Measurements from ENCODE around the gene TNFRSF21.

GRCh38 chr6:47245745-47246371 lies 63.8 kb downstream of the TNFRSF21 start:
- TF ChIP-seq CTCF (IDR thresholded peaks at IDR 0.05): no peak
- TF ChIP-seq ATF1 (CRISPR knock-in tag; IDR thresholded peaks at IDR 0.05): no peak
- TF ChIP-seq JUN (CRISPR knock-in tag; IDR thresholded peaks at IDR 0.05): no peak
- no peak for TF ChIP-seq CREB1 (CRISPR knock-in tag; IDR thresholded peaks at IDR 0.05)
- TF ChIP-seq RELA (CRISPR knock-in tag; IDR thresholded peaks at IDR 0.05; ENCODE audit: borderline replicate concordance): no peak
- TF ChIP-seq, protein P1, sequence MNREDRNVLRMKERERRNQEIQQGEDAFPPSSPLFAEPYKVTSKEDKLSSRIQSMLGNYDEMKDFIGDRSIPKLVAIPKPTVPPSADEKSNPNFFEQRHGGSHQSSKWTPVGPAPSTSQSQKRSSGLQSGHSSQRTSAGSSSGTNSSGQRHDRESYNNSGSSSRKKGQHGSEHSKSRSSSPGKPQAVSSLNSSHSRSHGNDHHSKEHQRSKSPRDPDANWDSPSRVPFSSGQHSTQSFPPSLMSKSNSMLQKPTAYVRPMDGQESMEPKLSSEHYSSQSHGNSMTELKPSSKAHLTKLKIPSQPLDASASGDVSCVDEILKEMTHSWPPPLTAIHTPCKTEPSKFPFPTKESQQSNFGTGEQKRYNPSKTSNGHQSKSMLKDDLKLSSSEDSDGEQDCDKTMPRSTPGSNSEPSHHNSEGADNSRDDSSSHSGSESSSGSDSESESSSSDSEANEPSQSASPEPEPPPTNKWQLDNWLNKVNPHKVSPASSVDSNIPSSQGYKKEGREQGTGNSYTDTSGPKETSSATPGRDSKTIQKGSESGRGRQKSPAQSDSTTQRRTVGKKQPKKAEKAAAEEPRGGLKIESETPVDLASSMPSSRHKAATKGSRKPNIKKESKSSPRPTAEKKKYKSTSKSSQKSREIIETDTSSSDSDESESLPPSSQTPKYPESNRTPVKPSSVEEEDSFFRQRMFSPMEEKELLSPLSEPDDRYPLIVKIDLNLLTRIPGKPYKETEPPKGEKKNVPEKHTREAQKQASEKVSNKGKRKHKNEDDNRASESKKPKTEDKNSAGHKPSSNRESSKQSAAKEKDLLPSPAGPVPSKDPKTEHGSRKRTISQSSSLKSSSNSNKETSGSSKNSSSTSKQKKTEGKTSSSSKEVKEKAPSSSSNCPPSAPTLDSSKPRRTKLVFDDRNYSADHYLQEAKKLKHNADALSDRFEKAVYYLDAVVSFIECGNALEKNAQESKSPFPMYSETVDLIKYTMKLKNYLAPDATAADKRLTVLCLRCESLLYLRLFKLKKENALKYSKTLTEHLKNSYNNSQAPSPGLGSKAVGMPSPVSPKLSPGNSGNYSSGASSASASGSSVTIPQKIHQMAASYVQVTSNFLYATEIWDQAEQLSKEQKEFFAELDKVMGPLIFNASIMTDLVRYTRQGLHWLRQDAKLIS (CRISPR knock-in tag; IDR thresholded peaks at IDR 0.05; ENCODE audit: borderline replicate concordance): no peak
- TF ChIP-seq, protein P2, sequence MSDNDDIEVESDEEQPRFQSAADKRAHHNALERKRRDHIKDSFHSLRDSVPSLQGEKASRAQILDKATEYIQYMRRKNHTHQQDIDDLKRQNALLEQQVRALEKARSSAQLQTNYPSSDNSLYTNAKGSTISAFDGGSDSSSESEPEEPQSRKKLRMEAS (CRISPR knock-in tag; IDR thresholded peaks at IDR 0.05): no peak
- TF ChIP-seq, protein P3, sequence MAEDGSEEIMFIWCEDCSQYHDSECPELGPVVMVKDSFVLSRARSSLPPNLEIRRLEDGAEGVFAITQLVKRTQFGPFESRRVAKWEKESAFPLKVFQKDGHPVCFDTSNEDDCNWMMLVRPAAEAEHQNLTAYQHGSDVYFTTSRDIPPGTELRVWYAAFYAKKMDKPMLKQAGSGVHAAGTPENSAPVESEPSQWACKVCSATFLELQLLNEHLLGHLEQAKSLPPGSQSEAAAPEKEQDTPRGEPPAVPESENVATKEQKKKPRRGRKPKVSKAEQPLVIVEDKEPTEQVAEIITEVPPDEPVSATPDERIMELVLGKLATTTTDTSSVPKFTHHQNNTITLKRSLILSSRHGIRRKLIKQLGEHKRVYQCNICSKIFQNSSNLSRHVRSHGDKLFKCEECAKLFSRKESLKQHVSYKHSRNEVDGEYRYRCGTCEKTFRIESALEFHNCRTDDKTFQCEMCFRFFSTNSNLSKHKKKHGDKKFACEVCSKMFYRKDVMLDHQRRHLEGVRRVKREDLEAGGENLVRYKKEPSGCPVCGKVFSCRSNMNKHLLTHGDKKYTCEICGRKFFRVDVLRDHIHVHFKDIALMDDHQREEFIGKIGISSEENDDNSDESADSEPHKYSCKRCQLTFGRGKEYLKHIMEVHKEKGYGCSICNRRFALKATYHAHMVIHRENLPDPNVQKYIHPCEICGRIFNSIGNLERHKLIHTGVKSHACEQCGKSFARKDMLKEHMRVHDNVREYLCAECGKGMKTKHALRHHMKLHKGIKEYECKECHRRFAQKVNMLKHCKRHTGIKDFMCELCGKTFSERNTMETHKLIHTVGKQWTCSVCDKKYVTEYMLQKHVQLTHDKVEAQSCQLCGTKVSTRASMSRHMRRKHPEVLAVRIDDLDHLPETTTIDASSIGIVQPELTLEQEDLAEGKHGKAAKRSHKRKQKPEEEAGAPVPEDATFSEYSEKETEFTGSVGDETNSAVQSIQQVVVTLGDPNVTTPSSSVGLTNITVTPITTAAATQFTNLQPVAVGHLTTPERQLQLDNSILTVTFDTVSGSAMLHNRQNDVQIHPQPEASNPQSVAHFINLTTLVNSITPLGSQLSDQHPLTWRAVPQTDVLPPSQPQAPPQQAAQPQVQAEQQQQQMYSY (CRISPR knock-in tag; IDR thresholded peaks at IDR 0.05): no peak
- no peak for TF ChIP-seq NR1H2 (CRISPR knock-in tag; IDR thresholded peaks at IDR 0.05)
- no peak for TF ChIP-seq NFATC4 (CRISPR knock-in tag; IDR thresholded peaks at IDR 0.05)
- TF ChIP-seq ZNF232 (CRISPR knock-in tag; IDR thresholded peaks at IDR 0.05): no peak
- TF ChIP-seq, protein P4, sequence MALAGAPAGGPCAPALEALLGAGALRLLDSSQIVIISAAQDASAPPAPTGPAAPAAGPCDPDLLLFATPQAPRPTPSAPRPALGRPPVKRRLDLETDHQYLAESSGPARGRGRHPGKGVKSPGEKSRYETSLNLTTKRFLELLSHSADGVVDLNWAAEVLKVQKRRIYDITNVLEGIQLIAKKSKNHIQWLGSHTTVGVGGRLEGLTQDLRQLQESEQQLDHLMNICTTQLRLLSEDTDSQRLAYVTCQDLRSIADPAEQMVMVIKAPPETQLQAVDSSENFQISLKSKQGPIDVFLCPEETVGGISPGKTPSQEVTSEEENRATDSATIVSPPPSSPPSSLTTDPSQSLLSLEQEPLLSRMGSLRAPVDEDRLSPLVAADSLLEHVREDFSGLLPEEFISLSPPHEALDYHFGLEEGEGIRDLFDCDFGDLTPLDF (CRISPR knock-in tag; IDR thresholded peaks at IDR 0.05): no peak
- TF ChIP-seq ATF3 (CRISPR knock-in tag; conservative IDR thresholded peaks at IDR 0.05): no peak
- TF ChIP-seq USF2 (CRISPR knock-in tag; IDR thresholded peaks at IDR 0.05): no peak

Measured in WTC11 (cell line).